Retinal pigment epithelial cell (primary cell): ENCODE measurements around the gene PJA2.

Source experiments
- DNase-seq: peaks from one replicate; pipeline ENCODE4 v3.0.0-alpha.2; 2010; ENCODE audit warnings: low read depth
- H3K4me3 ChIP-seq: 2 replicates; pipeline ENCODE4 v1.5.1; 2011; ENCODE audit warnings: mild to moderate bottlenecking, low read length, control low read depth, moderate library complexity
- CTCF ChIP-seq: conservative IDR thresholded peaks from 2 replicates; pipeline ENCODE4 v1.5.1; 2011; ENCODE audit warnings: low read depth, low read length, control low read depth, inconsistent platforms

The PJA2 gene

GRCh38 chr5:109396965-109397364 lies 12.8 kb downstream of the PJA2 start:
- no peak for TF ChIP-seq CTCF
- H3K4me3 ChIP-seq: no peak overlapping the region
- DNase-seq: no peak

- TF ChIP-seq CTCF: no peak
- no peak for DNase-seq
- H3K4me3 ChIP-seq: no peak overlapping the region
These were observed 15.0 kb downstream of the PJA2 start for GRCh38 chr5:109394806-109395205.

- no peak for DNase-seq
- TF ChIP-seq CTCF: no peak
- H3K4me3 ChIP-seq: no peak overlapping the region
These were observed 19.6 kb downstream of the PJA2 start for GRCh38 chr5:109390188-109390587.

GRCh38 chr5:109388407-109388806 lies 21.4 kb downstream of the PJA2 start:
- H3K4me3 ChIP-seq: no peak overlapping the region
- DNase-seq: no peak
- TF ChIP-seq CTCF: no peak

DNA sequence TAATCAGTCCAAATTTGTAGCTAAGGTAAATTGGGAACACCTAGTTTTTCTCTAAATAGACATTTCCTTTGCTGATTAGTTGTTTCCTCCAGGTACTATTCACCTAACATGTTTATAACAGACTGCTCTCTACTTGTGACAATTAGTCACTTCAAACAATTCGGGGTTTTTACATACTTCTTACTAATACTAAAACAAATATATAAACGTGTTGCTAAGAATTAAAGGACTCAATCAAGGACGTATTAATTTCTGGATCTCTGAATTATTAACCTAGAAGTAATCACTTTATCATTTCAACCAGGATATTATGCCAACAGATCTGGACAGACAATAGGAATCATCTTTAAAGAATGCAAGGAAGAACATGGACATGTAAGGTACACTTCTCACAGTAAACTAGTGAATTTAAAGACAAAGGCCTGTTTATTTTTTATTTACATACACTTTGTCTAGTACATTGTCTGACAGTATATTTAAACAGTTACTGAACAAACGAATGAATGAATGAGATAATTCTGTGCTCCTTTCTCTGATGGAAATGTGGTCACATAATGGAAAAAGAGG lies 22.3 kb downstream of the PJA2 start:
- TF ChIP-seq CTCF: no peak
- no peak overlapping the region for H3K4me3 ChIP-seq
- no peak for DNase-seq

GRCh38 chr5:109378095-109378494 lies 31.7 kb downstream of the PJA2 start:
- no peak for TF ChIP-seq CTCF
- H3K4me3 ChIP-seq: no peak overlapping the region
- DNase-seq: no peak

- DNase-seq: no peak
These were observed 35.1 kb downstream of the PJA2 start for GRCh38 chr5:109374625-109375024.

More at GRCh38 chr5:109374625-109375024, 35.1 kb downstream of the PJA2 start:
- TF ChIP-seq CTCF: no peak
- no peak overlapping the region for H3K4me3 ChIP-seq
